GM12801 (cell line): ENCODE data around the gene MTA1.

Experiments used
- TF ChIP-seq, protein P1 (sequence below): IDR thresholded peaks from one replicate; pipeline ENCODE4 v1.5.1; 2011; ENCODE audit warnings: control low read depth; ENCODE audit not compliant: insufficient read length; ENCODE audit errors: extremely low read depth

MTA1 gene

GRCh38 chr14:105420101-105420973 is 710 bp downstream of the MTA1 start:
- TF ChIP-seq, protein P1, sequence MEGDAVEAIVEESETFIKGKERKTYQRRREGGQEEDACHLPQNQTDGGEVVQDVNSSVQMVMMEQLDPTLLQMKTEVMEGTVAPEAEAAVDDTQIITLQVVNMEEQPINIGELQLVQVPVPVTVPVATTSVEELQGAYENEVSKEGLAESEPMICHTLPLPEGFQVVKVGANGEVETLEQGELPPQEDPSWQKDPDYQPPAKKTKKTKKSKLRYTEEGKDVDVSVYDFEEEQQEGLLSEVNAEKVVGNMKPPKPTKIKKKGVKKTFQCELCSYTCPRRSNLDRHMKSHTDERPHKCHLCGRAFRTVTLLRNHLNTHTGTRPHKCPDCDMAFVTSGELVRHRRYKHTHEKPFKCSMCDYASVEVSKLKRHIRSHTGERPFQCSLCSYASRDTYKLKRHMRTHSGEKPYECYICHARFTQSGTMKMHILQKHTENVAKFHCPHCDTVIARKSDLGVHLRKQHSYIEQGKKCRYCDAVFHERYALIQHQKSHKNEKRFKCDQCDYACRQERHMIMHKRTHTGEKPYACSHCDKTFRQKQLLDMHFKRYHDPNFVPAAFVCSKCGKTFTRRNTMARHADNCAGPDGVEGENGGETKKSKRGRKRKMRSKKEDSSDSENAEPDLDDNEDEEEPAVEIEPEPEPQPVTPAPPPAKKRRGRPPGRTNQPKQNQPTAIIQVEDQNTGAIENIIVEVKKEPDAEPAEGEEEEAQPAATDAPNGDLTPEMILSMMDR, result no peak

- TF ChIP-seq, protein P1, result no peak
Measured at GRCh38 chr14:105420974-105421674, 1.5 kb downstream of the MTA1 start.

GRCh38 chr14:105421723-105422615 is 2.3 kb downstream of the MTA1 start:
- TF ChIP-seq, protein P1, result no peak

DNA sequence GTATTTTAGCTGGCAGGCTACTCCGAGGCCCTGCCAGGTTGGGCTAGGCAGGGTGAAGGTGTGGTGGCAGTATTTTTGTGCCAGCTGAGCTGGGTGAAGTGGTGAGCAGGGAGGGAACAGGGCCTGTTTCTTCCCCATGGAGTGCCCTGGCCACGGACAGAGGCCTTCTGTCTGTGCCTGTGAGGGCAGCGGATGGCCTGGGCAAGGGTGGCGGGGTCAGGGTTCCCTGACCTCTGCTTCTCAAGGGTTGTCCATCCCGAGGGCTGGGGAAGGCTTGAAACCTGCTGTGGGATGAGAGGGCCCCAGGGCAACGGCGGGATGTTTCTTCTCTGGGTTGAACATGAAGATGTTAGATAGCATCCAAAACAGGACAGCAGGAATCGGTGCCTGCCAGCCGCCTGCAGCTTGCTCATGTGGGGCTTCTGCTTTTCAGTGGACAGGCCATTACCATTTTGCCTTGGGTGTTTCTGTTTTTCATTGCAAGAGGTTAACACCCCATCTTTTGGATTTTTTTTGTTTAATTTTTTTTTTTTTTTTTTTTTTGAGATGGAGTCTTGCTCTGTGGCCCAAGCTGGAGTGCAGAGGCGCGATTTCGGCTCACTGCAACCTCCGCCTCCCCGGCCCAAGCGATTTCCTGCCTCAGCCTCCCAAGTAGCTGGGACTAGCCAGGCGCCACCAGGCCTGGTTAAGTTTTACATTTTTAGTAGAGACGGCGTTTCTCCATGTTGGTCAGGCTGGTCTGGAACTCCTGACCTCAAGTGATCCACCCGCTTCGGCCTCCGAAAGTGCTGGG is 3.3 kb downstream of the MTA1 start:
- TF ChIP-seq, protein P1, result no peak

- TF ChIP-seq, protein P1, result no peak
Measured at GRCh38 chr14:105423488-105424195, 4.0 kb downstream of the MTA1 start.

DNA sequence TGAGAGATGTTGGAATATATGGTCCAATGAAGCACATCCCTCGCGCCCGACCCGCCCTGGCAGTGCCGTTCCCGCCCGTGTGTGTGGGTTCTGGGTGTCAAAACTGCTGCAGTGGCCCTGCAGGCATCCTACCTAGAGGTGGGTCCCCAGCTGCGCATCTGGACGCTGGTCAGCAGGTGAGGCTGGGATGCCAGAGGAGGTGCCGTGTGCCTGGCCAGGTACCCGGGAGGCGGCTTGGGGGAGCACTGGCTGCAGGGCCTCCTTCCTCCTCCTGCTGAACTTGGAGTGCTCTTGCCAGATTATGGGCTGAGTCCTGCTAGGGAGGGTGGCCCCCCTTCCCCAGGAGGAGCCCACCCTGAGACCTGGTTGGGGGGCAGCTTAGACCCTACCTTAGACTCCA is 5.2 kb downstream of the MTA1 start:
- TF ChIP-seq, protein P1, result no peak
